Endothelial cell of umbilical vein (primary cell): ENCODE data around the gene FYCO1.

Source experiments
- EZH2 ChIP-seq: IDR thresholded peaks from 2 replicates; pipeline ENCODE4 v1.6.1; 2012; ENCODE audit warnings: borderline replicate concordance, low read depth, mild to moderate bottlenecking, moderate library complexity, low read length, inconsistent platforms; ENCODE audit not compliant: severe bottlenecking
- FOS ChIP-seq: IDR thresholded peaks from 2 replicates; pipeline ENCODE4 v1.6.1; 2011; ENCODE audit warnings: mild to moderate bottlenecking, low read length, moderate library complexity, borderline replicate concordance; ENCODE audit not compliant: insufficient read depth
- POLR2A ChIP-seq: IDR thresholded peaks from 2 replicates; pipeline ENCODE4 v1.6.1; 2012; ENCODE audit warnings: low read depth, mild to moderate bottlenecking, control low read depth, low read length
- TF ChIP-seq, protein P1 (sequence below), 2 donors: IDR thresholded peaks; 1 replicate in 1 of 2; 2 replicates in 1 of 2; pipeline ENCODE4 v1.5.1; 2011; ENCODE audit warnings: low read length in 2 of 2, mild to moderate bottlenecking in 2 of 2, moderate library complexity in 2 of 2, control low read depth in 1 of 2, inconsistent platforms in 1 of 2, low read depth in 1 of 2; ENCODE audit not compliant: insufficient read depth in 1 of 2; ENCODE audit errors: extremely low read depth in 1 of 2

DNA sequence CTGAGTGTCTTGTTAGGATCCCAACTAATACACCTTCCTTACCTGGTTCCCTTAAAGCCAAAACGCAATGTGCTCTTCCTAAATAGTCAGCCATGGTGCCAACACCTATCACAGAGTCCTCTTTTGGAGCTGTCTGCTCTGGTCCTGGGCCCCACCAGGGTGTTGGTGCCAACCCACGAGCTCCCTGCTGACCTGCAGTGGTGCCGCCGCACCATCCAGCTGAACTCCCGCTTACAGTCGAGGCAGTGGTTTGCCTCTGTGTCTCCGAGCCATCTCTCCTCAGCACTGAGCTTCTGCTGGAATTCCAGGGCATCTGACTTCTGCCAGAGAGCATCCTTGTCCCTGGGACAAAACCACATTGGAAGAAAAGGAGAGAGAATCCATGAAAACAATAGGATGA lies 36.4 kb downstream of the FYCO1 start:
- TF ChIP-seq, protein P1, sequence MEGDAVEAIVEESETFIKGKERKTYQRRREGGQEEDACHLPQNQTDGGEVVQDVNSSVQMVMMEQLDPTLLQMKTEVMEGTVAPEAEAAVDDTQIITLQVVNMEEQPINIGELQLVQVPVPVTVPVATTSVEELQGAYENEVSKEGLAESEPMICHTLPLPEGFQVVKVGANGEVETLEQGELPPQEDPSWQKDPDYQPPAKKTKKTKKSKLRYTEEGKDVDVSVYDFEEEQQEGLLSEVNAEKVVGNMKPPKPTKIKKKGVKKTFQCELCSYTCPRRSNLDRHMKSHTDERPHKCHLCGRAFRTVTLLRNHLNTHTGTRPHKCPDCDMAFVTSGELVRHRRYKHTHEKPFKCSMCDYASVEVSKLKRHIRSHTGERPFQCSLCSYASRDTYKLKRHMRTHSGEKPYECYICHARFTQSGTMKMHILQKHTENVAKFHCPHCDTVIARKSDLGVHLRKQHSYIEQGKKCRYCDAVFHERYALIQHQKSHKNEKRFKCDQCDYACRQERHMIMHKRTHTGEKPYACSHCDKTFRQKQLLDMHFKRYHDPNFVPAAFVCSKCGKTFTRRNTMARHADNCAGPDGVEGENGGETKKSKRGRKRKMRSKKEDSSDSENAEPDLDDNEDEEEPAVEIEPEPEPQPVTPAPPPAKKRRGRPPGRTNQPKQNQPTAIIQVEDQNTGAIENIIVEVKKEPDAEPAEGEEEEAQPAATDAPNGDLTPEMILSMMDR (IDR thresholded peaks at IDR 0.05; ENCODE audit: extremely low read depth in 1 of 2, insufficient read depth in 1 of 2, low read depth in 1 of 2, low read length in 2 of 2): no peak
- TF ChIP-seq POLR2A (no peak), EZH2 (no peak), FOS (no peak)
